GM19438 (cell line): ENCODE data around the gene TTF1.

Experiments used
- ATAC-seq: cut with Tn5 transposase; IDR thresholded peaks from one replicate; pipeline ENCODE4 v1.9.1; 2021; ENCODE audit warnings: low read depth; ENCODE audit not compliant: unreplicated experiment

The TTF1 gene

GRCh38 chr9:132406554-132407122 is at the start of gene TTF1:
TSS of gene TTF1 (minus strand) at chr9:132406840. CDS start at chr9:132402821, 4,019 bp downstream.
- peak; percentile 71 for ATAC-seq

- ATAC-seq, result no peak
Observed at GRCh38 chr9:132456241-132456640, 49.6 kb upstream of the TTF1 start.

- no peak for ATAC-seq
Observed at GRCh38 chr9:132451276-132451675, 44.6 kb upstream of the TTF1 start.

GRCh38 chr9:132447902-132448301 is 41.3 kb upstream of the TTF1 start:
- no peak for ATAC-seq

GRCh38 chr9:132447346-132447745 is 40.7 kb upstream of the TTF1 start:
- ATAC-seq, result no peak

- ATAC-seq, result no peak
Observed at GRCh38 chr9:132446887-132447286, 40.2 kb upstream of the TTF1 start.

- ATAC-seq, result no peak
Observed at GRCh38 chr9:132443951-132444607, 37.4 kb upstream of the TTF1 start.

GRCh38 chr9:132441404-132441803 is 34.8 kb upstream of the TTF1 start:
- no peak for ATAC-seq

GRCh38 chr9:132440735-132441134 is 34.1 kb upstream of the TTF1 start:
- no peak for ATAC-seq

GRCh38 chr9:132439153-132439552 is 32.5 kb upstream of the TTF1 start:
- ATAC-seq, result no peak

- no peak for ATAC-seq
Observed at GRCh38 chr9:132434881-132435280, 28.2 kb upstream of the TTF1 start.

GRCh38 chr9:132430998-132431397 is 24.4 kb upstream of the TTF1 start:
- no peak for ATAC-seq

GRCh38 chr9:132426639-132427414 is 20.2 kb upstream of the TTF1 start:
- ATAC-seq, result no peak

GRCh38 chr9:132425675-132426062 is 19.0 kb upstream of the TTF1 start:
- no peak for ATAC-seq

- ATAC-seq, result no peak
Observed at GRCh38 chr9:132424857-132425674, 18.4 kb upstream of the TTF1 start.

GRCh38 chr9:132423503-132423902 is 16.9 kb upstream of the TTF1 start:
- ATAC-seq, result no peak

- ATAC-seq, result no peak
Observed at GRCh38 chr9:132422574-132422973, 15.9 kb upstream of the TTF1 start.

GRCh38 chr9:132418726-132419363 is 12.2 kb upstream of the TTF1 start:
- no peak for ATAC-seq

GRCh38 chr9:132415181-132415580 is 8.5 kb upstream of the TTF1 start:
- no peak for ATAC-seq

GRCh38 chr9:132414731-132415130 is 8.1 kb upstream of the TTF1 start:
- no peak for ATAC-seq
